NCI-H1048 (cell line): ENCODE data around the gene KIF1A.

Source experiments
- DNase-seq: peaks from one replicate; lab custom pipeline; 2025; lab: John Stamatoyannopoulos, UW

The KIF1A gene

GRCh38 chr2:240819126-240819857 lies 727 bp downstream of the KIF1A start:
- DNase-seq: no peak

- DNase-seq: no peak
Observed at GRCh38 chr2:240818293-240819125, 1.5 kb downstream of the KIF1A start.

- no peak for DNase-seq
Observed at GRCh38 chr2:240817496-240818292, 2.3 kb downstream of the KIF1A start.

- no peak for DNase-seq
Observed at GRCh38 chr2:240816584-240817495, 3.2 kb downstream of the KIF1A start.

- no peak for DNase-seq
Observed at GRCh38 chr2:240815761-240816583, 4.0 kb downstream of the KIF1A start.

GRCh38 chr2:240814946-240815760 lies 4.9 kb downstream of the KIF1A start:
- DNase-seq: no peak

- DNase-seq: no peak
Observed at GRCh38 chr2:240814280-240814679, 5.7 kb downstream of the KIF1A start.

GRCh38 chr2:240813231-240813921 lies 6.6 kb downstream of the KIF1A start:
- DNase-seq: no peak

GRCh38 chr2:240812721-240813120 lies 7.3 kb downstream of the KIF1A start:
- no peak for DNase-seq

GRCh38 chr2:240812301-240812680 lies 7.7 kb downstream of the KIF1A start:
- no peak for DNase-seq

GRCh38 chr2:240811346-240812300 lies 8.4 kb downstream of the KIF1A start:
- no peak for DNase-seq

GRCh38 chr2:240810621-240811020 lies 9.4 kb downstream of the KIF1A start:
- no peak for DNase-seq

- DNase-seq: no peak
Observed at GRCh38 chr2:240810199-240810598, 9.8 kb downstream of the KIF1A start.

GRCh38 chr2:240809276-240809675 lies 10.7 kb downstream of the KIF1A start:
- DNase-seq: no peak

GRCh38 chr2:240806459-240806858 lies 13.6 kb downstream of the KIF1A start:
- DNase-seq: no peak

- no peak for DNase-seq
Observed at GRCh38 chr2:240806006-240806405, 14.0 kb downstream of the KIF1A start.

GRCh38 chr2:240803191-240803590 lies 16.8 kb downstream of the KIF1A start:
- no peak for DNase-seq
